Liver (tissue), 9 donors: ENCODE data around the gene FBLN1. TPM values are rescaled to one million over a fixed set of nuclear protein-coding genes. Genes with fewer than 3 reads are reported as not detected.

Source experiments
- DNase-seq: peaks from one replicate; pipeline ENCODE4 v3.0.0-alpha.2; 2017; ENCODE audit warnings: low spot score
- H3K27ac ChIP-seq, 2 donors: one replicate each; pipeline ENCODE4 v1.7.0; 2013; ENCODE audit warnings: inconsistent platforms in 2 of 2, low read length in 2 of 2, control low read depth in 1 of 2, low read depth in 1 of 2, mild to moderate bottlenecking in 1 of 2
- H3K27me3 ChIP-seq, 4 donors: one replicate each; pipeline versions ENCODE4 v1.6.1 to v1.7.0; 2013; ENCODE audit warnings: low read length in 3 of 4, inconsistent platforms in 1 of 4, mild to moderate bottlenecking in 1 of 4, moderate library complexity in 1 of 4; ENCODE audit not compliant: control insufficient read depth in 4 of 4, insufficient read depth in 4 of 4
- H3K36me3 ChIP-seq, 4 donors: one replicate each; pipeline versions ENCODE4 v1.6.1 to v1.7.0; 2013; ENCODE audit warnings: low read length in 3 of 4, mild to moderate bottlenecking in 3 of 4, low read depth in 1 of 4, moderate library complexity in 1 of 4; ENCODE audit not compliant: control insufficient read depth in 4 of 4, insufficient read depth in 3 of 4
- H3K4me1 ChIP-seq, 4 donors: one replicate each; pipeline versions ENCODE4 v1.6.1 to v1.7.0; 2013; ENCODE audit warnings: low read length in 3 of 4, mild to moderate bottlenecking in 3 of 4, moderate library complexity in 1 of 4; ENCODE audit not compliant: control insufficient read depth in 4 of 4, insufficient read depth in 4 of 4
- H3K4me3 ChIP-seq, 3 donors: one replicate each; pipeline versions ENCODE4 v1.6.1 to v1.7.0; 2013; ENCODE audit warnings: low read length in 3 of 3, control low read depth in 1 of 3, low read depth in 1 of 3, mild to moderate bottlenecking in 1 of 3
- H3K9ac ChIP-seq, 2 donors: one replicate each; pipeline ENCODE4 v1.7.0; 2013; ENCODE audit warnings: low read length in 2 of 2, mild to moderate bottlenecking in 2 of 2, moderate library complexity in 2 of 2, control low read depth in 1 of 2, low read depth in 1 of 2
- H3K9me3 ChIP-seq, 4 donors: one replicate each; pipeline versions ENCODE4 v1.6.1 to v1.7.0; 2013; ENCODE audit warnings: low read length in 3 of 4; ENCODE audit not compliant: control insufficient read depth in 4 of 4
- ATF3 ChIP-seq: IDR thresholded peaks from 2 replicates; pipeline ENCODE4 v1.6.1; 2016; ENCODE audit warnings: antibody characterized with exemption
- CTCF ChIP-seq: fragments of 150-350 bp; IDR thresholded peaks from 2 replicates; pipeline ENCODE4 v1.5.1; 2017; ENCODE audit warnings: improper control_type of control experiment, low read depth, low read length; ENCODE audit not compliant: missing input control
- EGR1 ChIP-seq, 2 donors: IDR thresholded peaks; 2 replicates each; pipeline ENCODE4 v1.6.1; 2016 to 2018; ENCODE audit warnings: antibody characterized with exemption in 2 of 2, low read depth in 2 of 2
- FOXA1 ChIP-seq: IDR thresholded peaks from 2 replicates; pipeline ENCODE4 v1.6.1; 2016; ENCODE audit warnings: antibody characterized with exemption
- FOXA2 ChIP-seq: IDR thresholded peaks from 2 replicates; pipeline ENCODE4 v1.6.1; 2016; ENCODE audit warnings: antibody characterized with exemption
- GABPA ChIP-seq, 2 donors: IDR thresholded peaks in 1 of 2; conservative IDR thresholded peaks in 1 of 2; 2 replicates each; pipeline ENCODE4 v1.6.1; 2016; ENCODE audit warnings: antibody characterized with exemption in 2 of 2, mild to moderate bottlenecking in 1 of 2, moderate library complexity in 1 of 2
- HNF4A ChIP-seq, 2 donors: conservative IDR thresholded peaks; 2 replicates each; pipeline ENCODE4 v1.6.1; 2016; ENCODE audit warnings: antibody characterized with exemption in 2 of 2, mild to moderate bottlenecking in 2 of 2
- HNF4G ChIP-seq: IDR thresholded peaks from 2 replicates; pipeline ENCODE4 v1.6.1; 2016; ENCODE audit warnings: antibody characterized with exemption
- JUND ChIP-seq, 2 donors: IDR thresholded peaks; 2 replicates each; pipeline ENCODE4 v1.6.1; 2016; ENCODE audit warnings: antibody characterized with exemption in 2 of 2
- MAX ChIP-seq: IDR thresholded peaks from 2 replicates; pipeline ENCODE4 v1.6.1; 2016; ENCODE audit warnings: antibody characterized with exemption
- NR2F2 ChIP-seq: IDR thresholded peaks from 2 replicates; pipeline ENCODE4 v1.6.1; 2016; ENCODE audit warnings: antibody characterized with exemption
- RAD21 ChIP-seq, 2 donors: IDR thresholded peaks; 2 replicates each; pipeline ENCODE4 v1.6.1; 2016; ENCODE audit warnings: antibody characterized with exemption in 2 of 2, mild to moderate bottlenecking in 2 of 2
- REST ChIP-seq: IDR thresholded peaks from 2 replicates; pipeline ENCODE4 v1.6.1; 2016; ENCODE audit warnings: antibody characterized with exemption, mild to moderate bottlenecking
- RXRA ChIP-seq, 2 donors: IDR thresholded peaks; 2 replicates each; pipeline ENCODE4 v1.6.1; 2017 to 2018; ENCODE audit warnings: antibody characterized with exemption in 2 of 2, mild to moderate bottlenecking in 1 of 2
- SP1 ChIP-seq: IDR thresholded peaks from 2 replicates; pipeline ENCODE4 v1.6.1; 2018; ENCODE audit warnings: antibody characterized with exemption, mild to moderate bottlenecking
- TAF1 ChIP-seq: conservative IDR thresholded peaks from 2 replicates; pipeline ENCODE4 v1.6.1; 2016; ENCODE audit warnings: antibody characterized with exemption, mild to moderate bottlenecking
- YY1 ChIP-seq: IDR thresholded peaks from 2 replicates; pipeline ENCODE4 v1.6.1; 2016; ENCODE audit warnings: antibody characterized with exemption, mild to moderate bottlenecking
- ZBTB33 ChIP-seq: IDR thresholded peaks from 2 replicates; pipeline ENCODE4 v1.6.1; 2016; ENCODE audit warnings: antibody characterized with exemption
- WGBS: extraction: QIAGEN DNeasy Blood & Tissue Kit; methylation state at CpG from one replicate; pipeline ENCODE4 v1.1.7; 2013; 5-methylcytosine and 5-hydroxymethylcytosine counted together
- polyA plus RNA-seq, 2 donors: library from polyadenylated mRNA; stranded (reverse) in 1 of 2; unstranded in 1 of 2; fragments of 200-250 nt in 1 of 2; fragments of >200 nt in 1 of 2; fragmentation: Nextera tagmentation in 1 of 2; extraction: Ambion mirVana in 1 of 2; gene quantifications; one replicate each; pipeline versions ENCODE4 v1.2.1 to v1.2.3, GENCODE V29; 2013 to 2015
- total RNA-seq, 2 donors: library from RNA; depleted of rRNA; stranded (reverse); fragments of >200 nt; gene quantifications; one replicate each; pipeline ENCODE4 v1.2.3, GENCODE V29; 2014
- donor health status: healthy.
- donor health status: healthy.
- donor health status: healthy.
- donor health status: healthy.
- donor health status: healthy.

Gene FBLN1
- total and polyA plus RNA-seq, 4 donors, result 2.2 to 9.3 (median 6.3) TPM

GRCh38 chr22:45575173-45575572 lies 72.5 kb downstream of the FBLN1 start:
- TF ChIP-seq ATF3, result no peak
- no peak for TF ChIP-seq FOXA1
- TF ChIP-seq JUND (IDR thresholded peaks at IDR 0.05), result no peak
- TF ChIP-seq NR2F2, result no peak
- no peak for TF ChIP-seq TAF1
- TF ChIP-seq ZBTB33, result no peak
- TF ChIP-seq REST, result no peak
- no peak for TF ChIP-seq FOXA2
- TF ChIP-seq CTCF, result no peak
- TF ChIP-seq GABPA (IDR thresholded peaks at IDR 0.05 in 1 of 2, conservative IDR thresholded peaks at IDR 0.05 in 1 of 2), result no peak
- no peak for TF ChIP-seq MAX
- no peak for TF ChIP-seq RXRA (IDR thresholded peaks at IDR 0.05)
- no peak for TF ChIP-seq HNF4G
- no peak for TF ChIP-seq SP1
- no peak for TF ChIP-seq YY1
- no peak for TF ChIP-seq HNF4A (conservative IDR thresholded peaks at IDR 0.05)
- TF ChIP-seq RAD21 (IDR thresholded peaks at IDR 0.05), result no peak
- no peak for TF ChIP-seq EGR1 (IDR thresholded peaks at IDR 0.05; ENCODE audit: low read depth in 2 of 2)
- DNase-seq, result no peak
- WGBS, result 95% methylated on average over 7 of the region's 7 CpGs
- peaks cover 0 to 6% (median 4%) of the 10 kb centered on the region in 4 donors for H3K9me3 ChIP-seq
- no peaks in the 10 kb centered on the region for H3K27me3 ChIP-seq
- no peak overlapping the region for H3K27ac ChIP-seq
- no peak overlapping the region for H3K4me3 ChIP-seq
- H3K4me1 ChIP-seq, result peaks cover 0 to 3% (median 1%) of the 10 kb centered on the region in 4 donors
- no peaks in the 10 kb centered on the region for H3K36me3 ChIP-seq
- no peak overlapping the region for H3K9ac ChIP-seq
